Lung (tissue), 12 donors: Measurements from ENCODE around the gene C20orf204. TPM values are rescaled to one million over a fixed set of nuclear protein-coding genes. Genes with fewer than 3 reads are reported as not detected.

ENCODE experiments used
- ATAC-seq: fragments of 200-7000 bp; cut with Tn5 transposase; one replicate; pipeline ENCODE4 v1.9.1; 2020; ENCODE audit warnings: moderate number of reproducible peaks; ENCODE audit not compliant: insufficient read depth, low FRiP score
- DNase-seq, 3 donors: peaks; one replicate each; pipeline ENCODE4 v3.0.0-alpha.2; 2013 to 2017
- H3K27ac ChIP-seq, 2 donors: one replicate each; pipeline ENCODE4 v1.5.1; 2013; ENCODE audit warnings: mild to moderate bottlenecking in 2 of 2, moderate library complexity in 2 of 2, control low read depth in 1 of 2, inconsistent platforms in 1 of 2, low read depth in 1 of 2, low read length in 1 of 2
- H3K27me3 ChIP-seq, 3 donors: one replicate each; pipeline ENCODE4 v1.5.1; 2013; ENCODE audit warnings: low read length in 2 of 3; ENCODE audit not compliant: control insufficient read depth in 3 of 3, insufficient read depth in 3 of 3
- H3K36me3 ChIP-seq, 4 donors: one replicate each; pipeline ENCODE4 v1.5.1; 2013; ENCODE audit warnings: low read length in 4 of 4, mild to moderate bottlenecking in 1 of 4, moderate library complexity in 1 of 4; ENCODE audit not compliant: control insufficient read depth in 4 of 4, insufficient read depth in 4 of 4
- H3K4me1 ChIP-seq, 5 donors: one replicate each; pipeline ENCODE4 v1.5.1; 2013; ENCODE audit warnings: low read length in 5 of 5, mild to moderate bottlenecking in 2 of 5, moderate library complexity in 1 of 5; ENCODE audit not compliant: control insufficient read depth in 5 of 5, insufficient read depth in 5 of 5
- H3K4me3 ChIP-seq: one replicate; pipeline ENCODE4 v1.5.1; 2013; ENCODE audit warnings: mild to moderate bottlenecking, control low read depth, moderate library complexity
- H3K9ac ChIP-seq, 2 donors: one replicate each; pipeline ENCODE4 v1.5.1; 2013; ENCODE audit warnings: low read length in 2 of 2, control low read depth in 1 of 2; ENCODE audit not compliant: insufficient read depth in 1 of 2
- H3K9me3 ChIP-seq, 4 donors: one replicate each; pipeline ENCODE4 v1.5.1; 2013; ENCODE audit warnings: low read length in 3 of 4, mild to moderate bottlenecking in 1 of 4, moderate library complexity in 1 of 4; ENCODE audit not compliant: control insufficient read depth in 4 of 4, insufficient read depth in 3 of 4
- CTCF ChIP-seq: IDR thresholded peaks from 2 replicates; pipeline ENCODE4 v1.5.1; 2012; ENCODE audit warnings: mild to moderate bottlenecking; ENCODE audit errors: control extremely low read depth, extremely low read depth
- WGBS, 2 donors: extraction: QIAGEN DNeasy Blood & Tissue Kit; methylation state at CpG; one replicate each; pipeline ENCODE4 v1.1.7; 2013; 5-methylcytosine and 5-hydroxymethylcytosine counted together
- polyA plus RNA-seq, 2 donors: library from polyadenylated mRNA; stranded (reverse); fragments of 200-250 nt; gene quantifications; one replicate each; pipeline ENCODE4 v1.2.1, GENCODE V29; 2013
- total RNA-seq, 2 donors: library from RNA; depleted of rRNA in 1 of 2; stranded (reverse); fragments of >200 nt in 1 of 2; gene quantifications; one replicate each; pipeline ENCODE4 v1.2.1, GENCODE V29; 2014 to 2021
- donor health status: control.
- donor health status: control.
- donor health status: Bipolar disorder and iron deficiency.
- donor health status: healthy.
- donor health status: DM: yes; HTN: yes; CAD: no.

The C20orf204 gene
- total and polyA plus RNA-seq, 4 donors: 0.50 to 2.0 (median 0.98) TPM

GRCh38 chr20:64077094-64077493, 41.1 kb downstream of the C20orf204 start:
- no peak for TF ChIP-seq CTCF
- Histone ChIP-seq H3K27me3 (peaks cover 0 to 2% (median 0%) of the 10 kb centered on the region in 3 donors), H3K9me3 (no peaks in the 10 kb centered on the region), H3K9ac (no peak overlapping the region), H3K36me3 (peaks cover 0 to 35% (median 4%) of the 10 kb centered on the region in 4 donors), H3K4me1 (peaks cover 0 to 29% (median 14%) of the 10 kb centered on the region in 5 donors), H3K4me3 (no peak overlapping the region), H3K27ac (peak overlapping the region in 1 of 2 donors; percentile 28)
- ATAC-seq (no peak), DNase-seq (no peak)
- 20 to 71% methylated on average over 8 of the region's 8 CpGs for WGBS, 2 donors

- H3K27me3 ChIP-seq: peaks cover 0 to 4% (median 0%) of the 10 kb centered on the region in 3 donors
- peaks cover 0 to 31% (median 2%) of the 10 kb centered on the region in 4 donors for H3K36me3 ChIP-seq
- 26 to 55% methylated on average over 6 to 7 of the region's 7 CpGs for whole genome bisulfite sequencing, 2 donors
- H3K9ac ChIP-seq: no peak overlapping the region
- ATAC-seq (no peak), DNase-seq (no peak)
- no peaks in the 10 kb centered on the region for H3K9me3 ChIP-seq
- no peak for TF ChIP-seq CTCF
- no peak overlapping the region for H3K4me3 ChIP-seq
- peaks cover 0 to 33% (median 14%) of the 10 kb centered on the region in 5 donors for H3K4me1 ChIP-seq
- no peak overlapping the region for H3K27ac ChIP-seq
Measured at GRCh38 chr20:64077541-64077875, 41.5 kb downstream of the C20orf204 start.

DNA sequence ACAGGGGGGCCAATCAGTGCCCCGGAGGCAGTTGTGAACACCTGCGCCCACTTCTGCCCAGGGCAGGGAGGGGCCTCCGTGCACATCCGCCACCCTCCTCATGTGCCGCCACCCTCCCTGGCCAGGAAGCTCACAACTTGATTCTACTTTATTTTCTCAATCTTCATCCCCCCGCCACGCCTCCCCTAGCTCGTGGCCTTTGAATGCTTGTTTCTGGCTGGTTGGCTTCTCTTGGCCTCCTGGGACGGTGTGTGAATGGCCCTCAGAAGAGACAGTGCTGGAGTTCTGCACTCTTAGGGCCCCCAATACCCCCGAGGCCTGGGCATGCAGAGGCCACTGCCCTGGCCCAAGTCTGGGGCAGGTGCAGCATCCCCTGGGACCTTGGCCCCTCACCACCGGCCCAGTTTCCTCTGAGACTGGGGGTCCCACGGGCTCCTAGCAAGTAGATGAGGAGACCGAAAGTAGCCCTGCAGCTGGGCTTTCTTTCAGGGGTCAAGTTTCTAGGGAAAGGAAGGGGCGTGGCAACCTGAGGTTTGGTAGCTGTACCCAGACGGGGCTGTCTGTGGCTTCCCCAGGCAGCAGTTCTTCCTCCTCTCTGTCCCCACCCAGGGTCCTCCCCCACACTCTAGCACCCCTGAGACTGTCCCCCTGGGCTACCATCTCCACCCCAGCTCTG, 42.0 kb downstream of the C20orf204 start:
- WGBS, 2 donors: 22 to 45% methylated on average over 15 of the region's 15 CpGs
- H3K9me3 ChIP-seq: no peaks in the 10 kb centered on the region
- H3K27me3 ChIP-seq: peaks cover 0 to 8% (median 0%) of the 10 kb centered on the region in 3 donors
- peaks cover 0 to 27% (median 0%) of the 10 kb centered on the region in 4 donors for H3K36me3 ChIP-seq
- no peak overlapping the region for H3K9ac ChIP-seq
- TF ChIP-seq CTCF: no peak
- peaks cover 0 to 36% (median 15%) of the 10 kb centered on the region in 5 donors for H3K4me1 ChIP-seq
- peak overlapping the region in 1 of 2 donors; percentile 59 for H3K27ac ChIP-seq
- peak overlapping the region; percentile 66 for H3K4me3 ChIP-seq
- DNase-seq: no peak
- ATAC-seq: no peak

DNA sequence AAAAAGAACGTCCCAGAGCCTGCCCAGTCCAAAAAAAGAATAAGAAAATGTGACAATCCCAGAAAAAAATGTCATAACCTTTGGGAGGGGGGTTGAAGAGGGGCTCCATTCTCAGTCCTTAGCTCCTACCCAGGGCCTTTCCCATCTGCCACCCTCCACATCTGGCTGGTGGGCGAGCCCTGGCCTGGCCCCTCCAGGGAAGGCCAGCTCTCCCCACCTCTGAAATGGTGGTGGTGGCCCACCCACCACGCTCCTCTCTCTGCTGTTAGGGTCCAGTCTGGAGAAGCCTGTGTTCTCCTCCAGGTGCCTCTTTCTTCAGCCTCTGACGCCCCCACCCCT, 42.9 kb downstream of the C20orf204 start:
- Histone ChIP-seq H3K27ac (peak overlapping the region; percentile 22 to 59), H3K27me3 (peaks cover 0 to 11% (median 0%) of the 10 kb centered on the region in 3 donors), H3K4me3 (peak overlapping the region; percentile 66), H3K9me3 (no peaks in the 10 kb centered on the region), H3K4me1 (peaks cover 0 to 43% (median 18%) of the 10 kb centered on the region in 5 donors), H3K9ac (peak overlapping the region in 1 of 2 donors; percentile 63), H3K36me3 (peaks cover 0 to 19% (median 0%) of the 10 kb centered on the region in 4 donors)
- ATAC-seq: no peak
- DNase-seq: no peak
- TF ChIP-seq CTCF: no peak
- WGBS, 2 donors: 3 to 12% methylated on average over 4 of the region's 4 CpGs
